Measurements from ENCODE around the gene LRRC37A3.
"Not testable (repeated sequence)": the region's sequence is repeated elsewhere in the genome, so short reads cannot be mapped to it uniquely, and the experiment has no call there.

The LRRC37A3 gene

GRCh38 chr17:64919289-64920025 is at the start of gene LRRC37A3:
Gene LRRC37A3 (minus strand): TSS chr17:64919478. CDS start chr17:64897257, 22,221 bp downstream.
- TF ChIP-seq CTCF (IDR thresholded peaks at IDR 0.05; ENCODE audit: borderline replicate concordance, insufficient read depth, low read depth, low read length): peak; percentile 95
- peak within 1 kb of the TSS; percentile 75 for H3K4me3 ChIP-seq (ENCODE audit: low read depth, low read length)

- not testable (repeated sequence) for H3K4me3 ChIP-seq (ENCODE audit: low read depth, low read length)
- TF ChIP-seq CTCF (IDR thresholded peaks at IDR 0.05; ENCODE audit: borderline replicate concordance, insufficient read depth, low read depth, low read length): 0 out of 2 replicates have a peak, but pooled peaks have one; percentile 16
Observed at GRCh38 chr17:64965873-64966287, 46.6 kb upstream of the LRRC37A3 start.

GRCh38 chr17:64965256-64965872 is 46.1 kb upstream of the LRRC37A3 start:
- not testable (repeated sequence) for H3K4me3 ChIP-seq (ENCODE audit: low read depth, low read length)

GRCh38 chr17:64964796-64965195 is 45.5 kb upstream of the LRRC37A3 start:
- no peak overlapping the region for H3K4me3 ChIP-seq (ENCODE audit: low read depth, low read length)
- TF ChIP-seq CTCF (IDR thresholded peaks at IDR 0.05; ENCODE audit: borderline replicate concordance, insufficient read depth, low read depth, low read length): no peak

- H3K4me3 ChIP-seq (ENCODE audit: low read depth, low read length): not testable (repeated sequence)
Observed at GRCh38 chr17:64963814-64964213, 44.5 kb upstream of the LRRC37A3 start.

GRCh38 chr17:64961563-64962378 is 42.5 kb upstream of the LRRC37A3 start:
- not testable (repeated sequence) for H3K4me3 ChIP-seq (ENCODE audit: low read depth, low read length)

GRCh38 chr17:64951877-64952276 is 32.6 kb upstream of the LRRC37A3 start:
- H3K4me3 ChIP-seq (ENCODE audit: low read depth, low read length): no peak overlapping the region
- TF ChIP-seq CTCF (IDR thresholded peaks at IDR 0.05; ENCODE audit: borderline replicate concordance, insufficient read depth, low read depth, low read length): no peak

More at GRCh38 chr17:64961563-64962378, 42.5 kb upstream of the LRRC37A3 start:
- peak; percentile 37; the same call in 1 of the 2 replicates for TF ChIP-seq CTCF (IDR thresholded peaks at IDR 0.05; ENCODE audit: borderline replicate concordance, insufficient read depth, low read depth, low read length)
